ENCODE results near the gene NFATC3. TPM values are rescaled to one million over a fixed set of nuclear protein-coding genes. Genes with fewer than 3 reads are reported as not detected.
A peak's percentile ranks its signal among the peaks of the same experiment; 100 is the strongest.

The NFATC3 gene
- total and polyA plus RNA-seq, 2 of the 8 experiments (the other 6 are each of a cell fraction or from before 2014, with no cell fraction given), result 17.6 to 34.5 TPM

DNA sequence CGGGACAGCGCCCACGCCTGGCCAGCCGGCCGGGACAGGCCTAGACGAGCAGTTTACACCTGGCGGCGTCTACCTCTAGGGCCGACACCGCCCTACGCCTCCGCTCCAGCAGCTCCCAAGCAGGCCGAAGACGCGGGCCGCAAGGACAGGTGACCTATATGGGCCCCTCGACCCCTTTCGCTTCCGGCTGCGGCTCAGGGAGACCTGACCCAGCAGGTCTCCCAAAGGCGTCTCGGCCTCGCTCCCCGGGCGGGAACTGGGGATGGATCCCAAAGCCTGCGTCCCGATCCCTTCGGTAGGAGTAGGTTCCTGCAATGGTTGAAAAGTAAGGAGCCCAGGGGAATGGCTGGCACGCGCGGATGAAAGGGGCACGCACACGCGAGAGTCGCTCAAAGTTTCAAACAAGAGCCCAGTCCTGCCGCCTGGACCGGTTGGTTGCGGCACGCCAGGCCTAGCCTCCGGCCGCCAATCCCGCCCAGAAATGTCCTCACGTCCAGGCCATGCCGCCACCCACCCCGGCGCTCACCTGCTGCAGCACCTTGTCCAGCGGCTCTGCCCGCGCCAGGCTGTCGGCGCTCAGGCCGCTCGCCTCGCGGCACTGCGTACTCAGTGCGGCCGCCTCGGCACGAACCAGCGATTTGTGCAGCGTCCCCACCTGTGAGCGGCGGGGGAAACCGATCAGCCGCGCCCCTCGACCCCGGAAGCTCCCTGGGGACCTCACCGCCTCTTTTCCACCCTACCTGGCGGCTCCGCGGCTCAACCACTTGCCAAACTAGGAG, 150.1 kb downstream of the NFATC3 start:
- peak overlapping the region; percentile 77 for H4K91ac ChIP-seq (replicated peaks; ENCODE audit: insufficient read length, low read length)
- peak overlapping the region; percentile 59 to 85 (median 82) for H3K4me3 ChIP-seq (ENCODE audit: extremely low read depth in 1 of 4, insufficient read depth in 2 of 4, low read depth in 3 of 4, low read length in 4 of 4)
- FAIRE-seq, result no peak
- TF ChIP-seq BCL11A (IDR thresholded peaks at IDR 0.05; ENCODE audit: low read depth in 2 of 2, low read length in 2 of 2), result no peak
- peak; percentile 33; the same call in 1 of the 2 replicates for TF ChIP-seq EGR1 (IDR thresholded peaks at IDR 0.05; ENCODE audit: borderline replicate concordance, low read depth, low read length)
- TF ChIP-seq, protein P1, sequence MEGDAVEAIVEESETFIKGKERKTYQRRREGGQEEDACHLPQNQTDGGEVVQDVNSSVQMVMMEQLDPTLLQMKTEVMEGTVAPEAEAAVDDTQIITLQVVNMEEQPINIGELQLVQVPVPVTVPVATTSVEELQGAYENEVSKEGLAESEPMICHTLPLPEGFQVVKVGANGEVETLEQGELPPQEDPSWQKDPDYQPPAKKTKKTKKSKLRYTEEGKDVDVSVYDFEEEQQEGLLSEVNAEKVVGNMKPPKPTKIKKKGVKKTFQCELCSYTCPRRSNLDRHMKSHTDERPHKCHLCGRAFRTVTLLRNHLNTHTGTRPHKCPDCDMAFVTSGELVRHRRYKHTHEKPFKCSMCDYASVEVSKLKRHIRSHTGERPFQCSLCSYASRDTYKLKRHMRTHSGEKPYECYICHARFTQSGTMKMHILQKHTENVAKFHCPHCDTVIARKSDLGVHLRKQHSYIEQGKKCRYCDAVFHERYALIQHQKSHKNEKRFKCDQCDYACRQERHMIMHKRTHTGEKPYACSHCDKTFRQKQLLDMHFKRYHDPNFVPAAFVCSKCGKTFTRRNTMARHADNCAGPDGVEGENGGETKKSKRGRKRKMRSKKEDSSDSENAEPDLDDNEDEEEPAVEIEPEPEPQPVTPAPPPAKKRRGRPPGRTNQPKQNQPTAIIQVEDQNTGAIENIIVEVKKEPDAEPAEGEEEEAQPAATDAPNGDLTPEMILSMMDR (IDR thresholded peaks at IDR 0.05; ENCODE audit: control extremely low read depth in 1 of 3, insufficient read depth in 1 of 3, low read depth in 1 of 3, low read length in 3 of 3), result peak; percentile 49 to 60 (median 55)
- no peak for TF ChIP-seq RXRA (IDR thresholded peaks at IDR 0.05; ENCODE audit: insufficient read depth, low read depth, low read length)
- TF ChIP-seq RAD21 (IDR thresholded peaks at IDR 0.05 in 1 of 2, conservative IDR thresholded peaks at IDR 0.05 in 1 of 2; ENCODE audit: low read depth in 2 of 2, low read length in 2 of 2), result peak in 1 of 2 experiments; percentile 15; a peak in 1 of 4 replicates
- no peak; the same call in 1 of the 2 replicates for TF ChIP-seq RBBP5 (IDR thresholded peaks at IDR 0.05; ENCODE audit: borderline replicate concordance, low read depth, low read length)
- TF ChIP-seq TAF1 (IDR thresholded peaks at IDR 0.05; ENCODE audit: low read depth, low read length), result peak; percentile 3; the same call in 1 of the 2 replicates

More for the DNA sequence above, 150.1 kb downstream of the NFATC3 start:
- Histone ChIP-seq H2AK5ac (ENCODE audit: low read depth, low read length) (no peak overlapping the region), H2BK12ac (ENCODE audit: low read depth, low read length) (peak overlapping the region; percentile 35; the same call in 1 of the 2 replicates), H3K14ac (ENCODE audit: insufficient read length) (no peak overlapping the region), H4K5ac (ENCODE audit: insufficient read length, low read depth, low read length) (no peak overlapping the region), H3K27ac (ENCODE audit: low read depth, low read length) (peak overlapping the region; percentile 39), H2BK5ac (ENCODE audit: low read depth, low read length) (peak overlapping the region; percentile 93), H3K56ac (replicated peaks; ENCODE audit: insufficient read length, low read depth, low read length) (peak overlapping the region; percentile 82), H3K4me2 (ENCODE audit: insufficient read depth in 1 of 2, low read depth in 2 of 2, low read length in 2 of 2) (peak overlapping the region; percentile 99), H3K79me1 (ENCODE audit: low read depth, low read length) (peaks cover 5% of the 10 kb centered on the region; the same call in 1 of the 2 replicates), H3K23ac (ENCODE audit: insufficient read length) (no peak overlapping the region), H3K9ac (replicated peaks in 1 of 4; ENCODE audit: extremely low read depth in 1 of 4, low read depth in 3 of 4, low read length in 3 of 4) (peak overlapping the region; percentile 68 to 75 (median 74); a peak in 6 of 7 replicates), H3K4ac (replicated peaks; ENCODE audit: insufficient read length, low read depth, low read length) (peak overlapping the region; percentile 62), H4K20me1 (replicated peaks in 1 of 2; ENCODE audit: control insufficient read depth in 1 of 2, insufficient read depth in 2 of 2, low read length in 2 of 2) (peaks cover 19 to 26% of the 10 kb centered on the region in 2 experiments), H3K18ac (ENCODE audit: extremely low read depth, low read length) (peak overlapping the region; percentile 87), H2BK15ac (ENCODE audit: low read length) (no peak overlapping the region), H2AFZ (ENCODE audit: low read length) (no peak overlapping the region), H3K9me3 (ENCODE audit: insufficient read depth in 2 of 2, low read depth in 1 of 2, low read length in 1 of 2) (no peaks in the 10 kb centered on the region), H3K27me3 (replicated peaks in 1 of 4; ENCODE audit: control insufficient read depth in 3 of 4, extremely low read depth in 1 of 4, insufficient read depth in 3 of 4, low read length in 3 of 4) (no peaks in the 10 kb centered on the region), H3K36me3 (ENCODE audit: control insufficient read depth in 2 of 4, insufficient read depth in 4 of 4, low read length in 3 of 4) (peaks cover 6 to 24% (median 20%) of the 10 kb centered on the region in 4 experiments; a peak in 7 of 8 replicates), H3K4me1 (replicated peaks in 1 of 4; ENCODE audit: control insufficient read depth in 3 of 4, insufficient read depth in 4 of 4, low read length in 3 of 4) (peaks cover 0 to 28% (median 20%) of the 10 kb centered on the region in 4 experiments; a peak in 5 of 7 replicates), H4K8ac (ENCODE audit: extremely low read depth, insufficient read depth, low read length) (peak overlapping the region; percentile 79; the same call in 1 of the 2 replicates), H2BK20ac (ENCODE audit: low read length) (no peak overlapping the region), H3K23me2 (ENCODE audit: low read depth, low read length) (peaks cover 22% of the 10 kb centered on the region), H2BK120ac (replicated peaks; ENCODE audit: low read depth, low read length) (no peak overlapping the region), H3K79me2 (ENCODE audit: control insufficient read depth in 1 of 2, insufficient read depth in 2 of 2, low read length in 2 of 2) (peaks cover 5 to 19% of the 10 kb centered on the region in 2 experiments)
- DNase-seq (ENCODE audit: low read depth in 1 of 2, low spot score in 2 of 2), result peak in 1 of 2 experiments; percentile 79
- POLR2A ChIA-PET (ENCODE audit: partially characterized antibody), result interaction anchor here (0.6 to 5.9 kb wide), 24 partner anchors 9 to 516 kb away, joined by 3 to 61 read pairs (median 4); partner anchors contain the start of genes GFOD2, NFATC3, PLA2G15 and PRMT7
- CTCF ChIA-PET (ENCODE audit: partially characterized antibody), result interaction anchor here (1.0 to 4.0 kb wide), 7 partner anchors 8 to 174 kb away, joined by 3 to 13 read pairs (median 4); no protein-coding TSS in a partner anchor
- WGBS, 2 experiments (ENCODE audit: extremely low coverage in 1 of 2, insufficient coverage in 1 of 2, insufficient read length in 1 of 2, insufficient replicate concordance in 2 of 2, low coverage in 1 of 2, low lambda C conversion rate in 2 of 2, missing lambda C conversion rate in 1 of 2), result 5% methylated on average over 71 of the region's 73 CpGs; no CpG with 5 or more reads in 1 of the 2 experiments

All from H1 (cell line).